Measurements from ENCODE around the gene BARHL1. TPM values are rescaled to one million over a fixed set of nuclear protein-coding genes. Genes with fewer than 3 reads are reported as not detected.

BARHL1 gene
- total RNA-seq, 1 donor from 2014 or later, result not detected

- no peak overlapping the region for H3K27ac ChIP-seq
- no peaks in the 10 kb centered on the region for H3K9me3 ChIP-seq
- intact Hi-C loops (cut with DNase I), result no loop called here
- no peaks in the 10 kb centered on the region for H3K27me3 ChIP-seq
- H3K4me1 ChIP-seq, result no peaks in the 10 kb centered on the region
- H3K36me3 ChIP-seq, result no peaks in the 10 kb centered on the region
- TF ChIP-seq CTCF (IDR thresholded peaks at IDR 0.05), result no peak
- no peak overlapping the region for H3K4me3 ChIP-seq
- DNase-seq (ENCODE audit: low spot score in 2 of 2), result no peak
These were observed 10.4 kb upstream of the BARHL1 start for GRCh38 chr9:132571806-132572600.

GRCh38 chr9:132572921-132573320, 9.5 kb upstream of the BARHL1 start:
- H3K27me3 ChIP-seq, result no peaks in the 10 kb centered on the region
- intact Hi-C loops (cut with DNase I), result no loop called here
- no peaks in the 10 kb centered on the region for H3K36me3 ChIP-seq
- DNase-seq (ENCODE audit: low spot score in 2 of 2), result no peak
- no peak for TF ChIP-seq CTCF (IDR thresholded peaks at IDR 0.05)
- H3K4me3 ChIP-seq, result no peak overlapping the region
- no peak overlapping the region for H3K27ac ChIP-seq
- no peaks in the 10 kb centered on the region for H3K9me3 ChIP-seq
- no peaks in the 10 kb centered on the region for H3K4me1 ChIP-seq

GRCh38 chr9:132575005-132575609, 7.3 kb upstream of the BARHL1 start:
- Histone ChIP-seq H3K27ac (no peak overlapping the region), H3K4me1 (no peaks in the 10 kb centered on the region), H3K36me3 (no peaks in the 10 kb centered on the region), H3K4me3 (no peak overlapping the region), H3K27me3 (peaks cover 14% of the 10 kb centered on the region), H3K9me3 (no peaks in the 10 kb centered on the region)
- DNase-seq (ENCODE audit: low spot score in 2 of 2), result no peak
- TF ChIP-seq CTCF (IDR thresholded peaks at IDR 0.05), result peak in 2 of 3 experiments; percentile 42 to 46
- intact Hi-C loops (cut with DNase I), result no loop called here

- Histone ChIP-seq H3K36me3 (no peaks in the 10 kb centered on the region), H3K9me3 (no peaks in the 10 kb centered on the region), H3K27ac (no peak overlapping the region), H3K4me1 (no peaks in the 10 kb centered on the region), H3K27me3 (peaks cover 20% of the 10 kb centered on the region), H3K4me3 (no peak overlapping the region)
- DNase-seq (ENCODE audit: low spot score in 2 of 2), result no peak
- intact Hi-C loops (cut with DNase I), result no loop called here
- TF ChIP-seq CTCF (IDR thresholded peaks at IDR 0.05), result no peak
These were observed 6.6 kb upstream of the BARHL1 start for GRCh38 chr9:132575811-132576210.

- intact Hi-C loops (cut with DNase I), result no loop called here
- Histone ChIP-seq H3K27me3 (peaks cover 25% of the 10 kb centered on the region), H3K36me3 (no peaks in the 10 kb centered on the region), H3K4me3 (no peak overlapping the region), H3K4me1 (no peaks in the 10 kb centered on the region), H3K9me3 (no peaks in the 10 kb centered on the region), H3K27ac (no peak overlapping the region)
- no peak for DNase-seq (ENCODE audit: low spot score in 2 of 2)
- TF ChIP-seq CTCF (IDR thresholded peaks at IDR 0.05), result no peak
These were observed 5.3 kb upstream of the BARHL1 start for GRCh38 chr9:132577119-132577518.

All from ascending aorta (tissue), 2 donors.